ENCODE measurements around the gene CACNB4.

Gene CACNB4

DNA sequence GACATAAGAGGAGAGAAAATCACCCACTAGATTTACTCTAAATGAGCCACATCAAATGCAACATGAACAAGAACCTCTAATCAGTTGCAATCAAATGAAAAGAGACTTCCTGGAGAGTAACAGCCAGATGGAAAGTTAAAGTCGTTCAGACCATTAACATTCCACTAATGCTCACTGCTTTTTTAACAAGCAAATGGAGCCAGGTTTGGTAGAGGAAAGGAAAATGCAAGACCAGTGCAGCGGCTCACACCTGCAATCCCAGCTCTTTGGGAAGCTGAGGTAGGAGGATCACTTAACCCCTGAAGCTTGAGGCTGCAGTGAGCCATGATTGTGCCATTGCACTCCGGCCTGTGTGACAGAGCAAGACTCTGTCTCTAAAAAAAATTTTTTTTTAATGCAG, 48.5 kb downstream of the CACNB4 start:
- no peaks in the 10 kb centered on the region for H3K36me3 ChIP-seq (ENCODE audit: insufficient read depth, low read length)
- no peaks in the 10 kb centered on the region for H3K27me3 ChIP-seq (ENCODE audit: control insufficient read depth in 1 of 2, insufficient read depth in 2 of 2, low read length in 2 of 2)
- no peaks in the 10 kb centered on the region for H3K9me3 ChIP-seq (ENCODE audit: low read length)
- no peak overlapping the region for H3K27ac ChIP-seq (ENCODE audit: low read depth, low read length)
- no peak overlapping the region for H3K4me3 ChIP-seq (ENCODE audit: low read depth in 1 of 2, low read length in 2 of 2)
- H3K9ac ChIP-seq (ENCODE audit: low read length): no peak overlapping the region
- no peaks in the 10 kb centered on the region for H3K4me1 ChIP-seq (ENCODE audit: insufficient read depth, low read length)

DNA sequence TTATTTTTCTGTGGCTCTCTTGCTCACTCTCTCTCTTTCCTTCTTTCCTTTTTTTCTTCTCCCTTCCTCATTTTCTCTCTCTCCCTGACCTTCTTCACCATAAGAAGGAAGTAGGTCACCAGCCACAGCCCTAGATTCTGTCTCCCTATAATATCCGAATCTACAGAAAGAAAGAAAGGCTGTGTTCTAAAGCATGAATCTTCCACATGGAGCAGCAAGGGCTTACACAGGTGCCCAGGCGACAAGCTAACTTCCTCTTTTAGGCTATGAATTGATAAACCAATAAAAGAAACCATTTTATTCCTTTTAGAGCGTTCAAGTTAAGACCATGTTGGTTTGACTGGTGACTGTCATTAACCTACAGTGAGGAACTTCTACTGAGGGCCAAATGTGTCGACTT, 49.3 kb downstream of the CACNB4 start:
- Histone ChIP-seq H3K9me3 (ENCODE audit: low read length) (no peaks in the 10 kb centered on the region), H3K4me1 (ENCODE audit: insufficient read depth, low read length) (no peaks in the 10 kb centered on the region), H3K9ac (ENCODE audit: low read length) (no peak overlapping the region), H3K4me3 (ENCODE audit: low read depth in 1 of 2, low read length in 2 of 2) (no peak overlapping the region), H3K36me3 (ENCODE audit: insufficient read depth, low read length) (no peaks in the 10 kb centered on the region), H3K27ac (ENCODE audit: low read depth, low read length) (no peak overlapping the region), H3K27me3 (ENCODE audit: control insufficient read depth in 1 of 2, insufficient read depth in 2 of 2, low read length in 2 of 2) (no peaks in the 10 kb centered on the region)

DNA sequence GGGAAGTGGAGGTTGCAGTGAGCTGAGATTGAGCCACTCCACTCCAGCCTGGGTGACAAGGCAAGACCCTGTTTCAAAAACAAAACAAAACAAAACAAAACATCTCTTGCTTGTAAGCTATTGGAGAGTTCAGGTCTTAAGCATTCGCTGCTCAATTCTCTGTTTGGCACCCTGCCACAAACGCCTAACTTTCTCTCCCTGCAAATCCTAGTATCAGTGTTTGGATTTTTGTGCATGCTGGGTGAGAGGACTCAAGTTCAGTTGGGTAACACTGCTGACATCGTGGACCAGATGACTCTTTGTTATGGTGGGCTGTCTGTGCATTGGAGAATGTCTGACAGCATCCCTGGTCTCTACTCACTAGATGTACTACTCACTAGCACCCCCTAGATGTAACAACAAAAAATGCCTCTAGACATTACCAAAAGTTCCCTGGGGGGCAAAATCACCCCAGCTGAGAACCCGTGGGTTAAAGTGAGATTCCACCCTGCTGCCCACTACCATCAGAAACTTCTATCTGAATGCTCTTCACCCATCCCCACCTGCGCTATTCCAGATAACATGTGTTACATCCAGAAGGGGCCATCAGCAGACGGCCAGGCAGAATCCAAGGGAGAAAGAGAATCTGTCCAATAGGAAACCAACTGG, 50.9 kb downstream of the CACNB4 start:
- H3K4me3 ChIP-seq (ENCODE audit: low read depth in 1 of 2, low read length in 2 of 2): no peak overlapping the region
- H3K9ac ChIP-seq (ENCODE audit: low read length): no peak overlapping the region
- no peak overlapping the region for H3K27ac ChIP-seq (ENCODE audit: low read depth, low read length)
- no peaks in the 10 kb centered on the region for H3K4me1 ChIP-seq (ENCODE audit: insufficient read depth, low read length)
- no peaks in the 10 kb centered on the region for H3K9me3 ChIP-seq (ENCODE audit: low read length)
- no peaks in the 10 kb centered on the region for H3K36me3 ChIP-seq (ENCODE audit: insufficient read depth, low read length)
- no peaks in the 10 kb centered on the region for H3K27me3 ChIP-seq (ENCODE audit: control insufficient read depth in 1 of 2, insufficient read depth in 2 of 2, low read length in 2 of 2)

DNA sequence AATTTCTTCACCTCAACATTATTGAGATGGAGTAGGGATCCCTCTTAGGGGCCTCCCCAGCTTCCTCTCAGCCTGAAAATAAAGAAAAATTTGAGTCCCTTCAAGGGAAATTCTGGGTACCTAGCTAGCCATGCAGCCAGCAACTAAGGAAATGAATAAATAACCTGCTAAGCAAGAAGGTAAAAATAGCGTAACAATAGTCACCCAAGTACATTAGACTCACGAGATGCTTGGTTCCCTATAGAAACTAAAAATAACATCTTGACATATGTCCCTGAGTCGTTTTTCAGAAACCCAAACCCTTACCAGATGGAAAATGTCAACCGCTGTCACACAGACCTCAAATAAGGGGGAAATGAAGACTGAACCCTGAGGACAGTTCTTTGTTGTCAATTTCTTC, 51.9 kb downstream of the CACNB4 start:
- Histone ChIP-seq H3K36me3 (ENCODE audit: insufficient read depth, low read length) (no peaks in the 10 kb centered on the region), H3K4me3 (ENCODE audit: low read depth in 1 of 2, low read length in 2 of 2) (no peak overlapping the region), H3K9me3 (ENCODE audit: low read length) (no peaks in the 10 kb centered on the region), H3K9ac (ENCODE audit: low read length) (no peak overlapping the region), H3K27ac (ENCODE audit: low read depth, low read length) (no peak overlapping the region), H3K4me1 (ENCODE audit: insufficient read depth, low read length) (no peaks in the 10 kb centered on the region), H3K27me3 (ENCODE audit: control insufficient read depth in 1 of 2, insufficient read depth in 2 of 2, low read length in 2 of 2) (no peaks in the 10 kb centered on the region)

DNA sequence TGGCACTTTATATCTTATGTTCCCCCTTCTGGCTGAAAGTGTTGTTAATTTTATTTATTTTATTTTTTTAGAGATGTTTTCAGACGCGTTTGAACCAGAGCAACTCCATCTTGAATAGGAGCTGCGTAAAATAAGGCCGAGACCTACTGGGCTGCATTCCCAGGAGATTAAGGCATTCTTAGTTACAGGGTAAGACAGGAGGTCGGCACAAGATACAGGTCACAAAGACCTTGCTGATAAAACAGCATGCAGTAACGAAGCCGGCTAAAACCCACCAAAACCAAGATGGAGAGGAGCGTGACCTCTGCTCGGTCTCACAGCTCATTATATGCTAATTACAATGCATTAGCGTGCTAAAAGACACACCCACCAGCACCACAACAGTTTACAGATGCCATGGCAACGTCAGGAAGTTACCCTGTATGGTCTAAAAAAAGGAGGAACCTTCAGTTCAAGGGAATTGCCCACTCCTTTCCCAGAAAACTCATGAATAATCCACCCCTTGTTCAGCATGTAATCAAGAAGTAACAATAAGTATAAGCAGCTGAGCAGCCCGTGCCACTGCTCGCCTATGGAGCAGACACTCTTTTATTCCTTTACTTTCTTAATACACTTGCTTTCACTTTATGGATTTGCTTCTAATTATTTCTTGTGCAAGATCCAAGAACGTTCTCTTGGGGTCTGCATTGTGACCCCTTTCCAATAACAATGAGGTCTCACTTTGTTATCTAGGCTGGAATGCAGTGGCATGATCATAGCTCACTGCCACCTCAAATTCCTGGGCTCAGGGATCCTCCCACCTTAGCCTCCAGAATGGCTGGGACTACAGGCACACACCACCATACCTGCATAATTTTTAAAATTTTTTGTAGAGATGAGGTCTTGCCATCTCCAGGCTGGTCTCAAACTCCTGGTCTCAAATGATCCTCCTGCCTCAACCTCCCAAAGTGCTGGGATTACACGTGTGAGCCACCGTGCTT, 55.9 kb downstream of the CACNB4 start:
- H3K36me3 ChIP-seq (ENCODE audit: insufficient read depth, low read length): no peaks in the 10 kb centered on the region
- H3K4me1 ChIP-seq (ENCODE audit: insufficient read depth, low read length): peaks cover 9% of the 10 kb centered on the region
- no peaks in the 10 kb centered on the region for H3K9me3 ChIP-seq (ENCODE audit: low read length)
- no peak overlapping the region for H3K9ac ChIP-seq (ENCODE audit: low read length)
- no peak overlapping the region for H3K27ac ChIP-seq (ENCODE audit: low read depth, low read length)
- H3K4me3 ChIP-seq (ENCODE audit: low read depth in 1 of 2, low read length in 2 of 2): no peak overlapping the region
- no peaks in the 10 kb centered on the region for H3K27me3 ChIP-seq (ENCODE audit: control insufficient read depth in 1 of 2, insufficient read depth in 2 of 2, low read length in 2 of 2)

DNA sequence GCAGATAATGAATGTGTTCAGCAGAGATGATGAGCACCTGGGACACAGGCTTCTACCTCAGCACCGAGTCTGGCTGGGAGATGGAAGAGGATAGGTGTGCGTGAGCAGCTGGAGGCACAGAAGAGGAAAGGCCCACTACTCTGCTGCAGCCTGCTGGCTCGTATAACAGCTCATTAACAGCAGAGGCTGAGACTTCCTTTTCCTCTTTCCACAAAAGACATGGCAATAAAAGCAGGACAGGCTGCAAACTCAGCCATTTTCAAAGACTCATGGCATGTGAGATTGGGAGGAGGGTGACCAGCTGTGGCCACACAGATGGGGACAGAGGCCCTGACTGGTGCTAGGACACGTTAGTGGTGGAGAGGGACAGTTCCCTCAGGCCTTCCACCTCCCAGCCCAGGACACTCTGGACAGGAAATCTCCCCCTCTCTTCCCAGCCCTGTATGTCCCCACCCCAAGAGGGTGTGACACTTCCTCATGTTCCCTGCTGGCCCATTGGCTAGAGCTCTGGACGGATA, 60.3 kb downstream of the CACNB4 start:
- peak overlapping the region; percentile 32 for H3K27ac ChIP-seq (ENCODE audit: low read depth, low read length)

DNA sequence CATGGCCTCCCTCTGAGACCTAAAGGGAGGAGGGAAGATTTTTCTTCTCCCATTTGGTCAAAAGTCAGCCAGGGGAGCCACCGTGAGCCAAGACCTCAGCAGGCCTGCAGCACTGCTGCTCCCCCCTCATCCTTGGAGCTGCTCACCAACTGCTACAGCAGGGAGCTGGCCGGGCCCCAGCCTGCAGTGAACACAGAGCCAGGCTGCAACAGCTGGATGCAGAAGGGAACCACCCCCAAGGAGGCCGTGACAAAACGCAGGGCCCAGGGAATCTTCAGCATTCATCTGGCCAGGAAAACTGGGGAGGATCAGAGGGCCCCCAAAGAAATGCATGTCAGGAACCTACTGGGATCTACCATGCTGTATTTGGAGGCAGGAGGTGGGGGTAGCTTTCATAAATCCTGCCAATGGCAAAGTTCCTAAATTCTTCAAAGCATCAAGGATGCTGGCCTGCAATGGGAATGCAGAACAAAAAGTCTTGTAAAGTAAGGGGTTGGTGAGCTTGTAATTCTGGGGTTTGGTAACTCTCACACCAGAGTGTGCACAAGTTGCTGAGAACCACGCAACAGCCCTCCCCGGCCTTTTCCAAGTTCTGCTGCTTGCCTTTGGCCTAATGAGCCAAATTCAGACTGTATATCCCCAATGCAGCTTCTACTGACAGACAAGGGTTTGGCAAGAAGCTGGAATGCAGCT, 61.0 kb downstream of the CACNB4 start:
- H3K27me3 ChIP-seq (ENCODE audit: control insufficient read depth in 1 of 2, insufficient read depth in 2 of 2, low read length in 2 of 2): no peaks in the 10 kb centered on the region
- H3K36me3 ChIP-seq (ENCODE audit: insufficient read depth, low read length): no peaks in the 10 kb centered on the region
- no peak overlapping the region for H3K4me3 ChIP-seq (ENCODE audit: low read depth in 1 of 2, low read length in 2 of 2)
- no peaks in the 10 kb centered on the region for H3K9me3 ChIP-seq (ENCODE audit: low read length)
- H3K27ac ChIP-seq (ENCODE audit: low read depth, low read length): peak overlapping the region; percentile 42
- no peak overlapping the region for H3K9ac ChIP-seq (ENCODE audit: low read length)
- peaks cover 20% of the 10 kb centered on the region for H3K4me1 ChIP-seq (ENCODE audit: insufficient read depth, low read length)

More for the DNA sequence above, 60.3 kb downstream of the CACNB4 start:
- no peak overlapping the region for H3K9ac ChIP-seq (ENCODE audit: low read length)
- H3K4me1 ChIP-seq (ENCODE audit: insufficient read depth, low read length): peaks cover 20% of the 10 kb centered on the region
- H3K36me3 ChIP-seq (ENCODE audit: insufficient read depth, low read length): no peaks in the 10 kb centered on the region
- no peaks in the 10 kb centered on the region for H3K27me3 ChIP-seq (ENCODE audit: control insufficient read depth in 1 of 2, insufficient read depth in 2 of 2, low read length in 2 of 2)
- no peaks in the 10 kb centered on the region for H3K9me3 ChIP-seq (ENCODE audit: low read length)
- H3K4me3 ChIP-seq (ENCODE audit: low read depth in 1 of 2, low read length in 2 of 2): no peak overlapping the region

DNA sequence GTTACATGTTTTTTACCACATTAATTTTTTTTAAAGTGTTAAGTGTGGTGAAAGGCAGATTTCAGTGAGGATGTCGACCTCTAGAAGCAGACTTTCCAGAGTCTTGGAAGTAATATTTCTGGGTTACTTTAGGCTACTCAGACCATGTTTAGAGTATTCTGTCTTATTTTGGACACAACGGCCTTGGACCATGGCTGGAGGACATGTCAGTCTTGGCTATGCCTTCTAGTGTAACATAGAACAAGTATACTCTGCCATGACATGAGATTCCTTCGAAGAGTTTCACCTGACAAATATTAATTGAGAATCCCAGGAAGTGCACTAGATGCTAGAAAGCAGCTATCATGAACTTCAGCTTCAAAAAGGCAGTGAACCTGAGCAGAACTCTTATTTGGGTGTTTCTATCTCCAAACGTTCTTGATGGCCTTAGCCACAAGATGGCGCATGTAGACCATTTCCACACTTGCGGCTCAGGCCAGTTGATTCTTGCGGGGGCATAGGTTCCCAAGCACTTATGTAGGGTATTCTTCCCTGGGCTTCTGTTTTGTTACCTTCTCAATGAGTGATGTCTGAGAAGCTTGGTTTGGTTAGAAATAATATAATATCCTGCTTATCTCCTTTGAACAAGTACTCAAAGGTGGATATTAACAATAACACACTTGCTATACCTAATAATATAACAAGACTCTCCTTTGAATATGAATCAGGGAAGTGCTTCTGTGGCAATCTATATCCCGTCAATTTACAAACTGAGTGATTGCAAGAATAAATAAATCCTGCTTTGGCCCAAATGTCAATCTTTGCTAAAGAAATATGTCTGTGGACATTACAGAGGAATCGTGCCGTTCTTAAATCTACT, 62.0 kb downstream of the CACNB4 start:
- no peaks in the 10 kb centered on the region for H3K27me3 ChIP-seq (ENCODE audit: control insufficient read depth in 1 of 2, insufficient read depth in 2 of 2, low read length in 2 of 2)
- peaks cover 20% of the 10 kb centered on the region for H3K4me1 ChIP-seq (ENCODE audit: insufficient read depth, low read length)
- no peak overlapping the region for H3K9ac ChIP-seq (ENCODE audit: low read length)
- no peaks in the 10 kb centered on the region for H3K36me3 ChIP-seq (ENCODE audit: insufficient read depth, low read length)
- H3K9me3 ChIP-seq (ENCODE audit: low read length): no peaks in the 10 kb centered on the region
- no peak overlapping the region for H3K4me3 ChIP-seq (ENCODE audit: low read depth in 1 of 2, low read length in 2 of 2)
- peak overlapping the region; percentile 42 for H3K27ac ChIP-seq (ENCODE audit: low read depth, low read length)

DNA sequence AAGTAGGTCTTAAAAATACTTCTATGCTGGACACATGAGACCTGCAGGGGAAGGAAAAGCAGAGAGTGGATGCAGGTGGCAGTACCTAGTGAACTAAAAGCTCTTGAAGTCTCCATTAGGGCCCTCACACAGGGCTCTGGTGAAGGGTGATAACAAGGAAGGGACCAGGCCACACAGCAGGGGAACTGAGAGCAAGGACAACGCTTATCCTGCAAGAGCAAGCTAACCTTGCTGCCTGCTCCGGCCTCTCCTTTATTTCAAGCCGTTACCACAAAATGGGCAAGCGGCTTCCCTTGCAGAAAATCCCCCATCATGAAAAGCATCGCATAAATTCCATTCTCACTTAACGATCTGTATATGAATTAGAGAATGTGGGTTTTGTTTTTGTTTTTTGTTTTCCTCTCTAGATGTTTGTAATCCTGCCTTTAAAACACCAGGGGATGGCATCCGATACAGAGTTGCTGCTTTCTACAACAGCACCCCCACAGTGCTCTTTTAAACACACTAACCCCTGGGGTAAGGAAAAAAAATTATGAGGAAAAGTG, 64.5 kb downstream of the CACNB4 start:
- peaks cover 20% of the 10 kb centered on the region for H3K4me1 ChIP-seq (ENCODE audit: insufficient read depth, low read length)
- H3K27ac ChIP-seq (ENCODE audit: low read depth, low read length): no peak overlapping the region
- H3K36me3 ChIP-seq (ENCODE audit: insufficient read depth, low read length): no peaks in the 10 kb centered on the region

DNA sequence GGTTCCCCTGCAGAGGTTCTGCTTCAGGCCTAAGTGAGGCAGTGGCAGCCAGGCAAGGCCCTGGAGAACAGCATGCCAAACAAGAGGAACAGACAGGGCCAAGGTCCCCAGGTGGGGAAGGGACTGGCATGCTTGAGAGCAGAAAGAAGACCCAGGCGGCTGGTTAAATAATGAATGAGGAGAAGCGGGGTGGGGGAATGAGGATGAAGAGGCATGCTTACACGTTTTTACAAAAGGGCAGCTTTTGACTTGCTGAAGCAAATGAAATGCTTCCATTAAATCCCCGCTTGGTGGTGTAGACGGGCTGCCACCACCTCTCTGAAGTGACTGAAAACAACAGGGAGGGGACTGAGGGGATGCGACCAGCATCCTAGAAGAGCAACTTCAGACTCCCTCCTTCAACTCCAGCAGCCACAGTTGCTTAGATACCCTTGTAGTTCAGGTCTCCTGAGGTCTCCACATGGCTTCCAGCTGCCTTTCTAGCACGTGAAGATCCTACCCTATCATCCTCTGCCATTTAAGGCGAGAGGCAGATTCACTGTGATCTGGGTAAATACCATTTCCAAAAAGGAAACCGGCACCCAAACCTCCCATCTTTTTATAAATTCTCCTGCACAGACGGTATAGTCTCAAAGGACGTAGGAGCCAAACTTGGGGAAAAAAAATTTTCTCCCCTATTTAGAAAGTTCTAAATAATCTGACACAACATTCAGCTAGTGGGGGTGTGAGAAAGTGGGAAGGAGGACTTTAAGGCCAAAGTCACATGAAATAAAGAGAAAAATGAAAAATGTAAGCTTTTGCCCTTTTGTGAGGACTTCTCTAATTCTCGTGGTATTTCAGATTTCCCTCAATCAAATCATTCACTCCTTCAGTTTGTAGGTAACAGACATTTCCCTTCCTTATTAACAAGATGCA, 65.6 kb downstream of the CACNB4 start:
- Histone ChIP-seq H3K4me3 (ENCODE audit: low read depth in 1 of 2, low read length in 2 of 2) (no peak overlapping the region), H3K9ac (ENCODE audit: low read length) (no peak overlapping the region), H3K27ac (ENCODE audit: low read depth, low read length) (no peak overlapping the region), H3K36me3 (ENCODE audit: insufficient read depth, low read length) (no peaks in the 10 kb centered on the region), H3K27me3 (ENCODE audit: control insufficient read depth in 1 of 2, insufficient read depth in 2 of 2, low read length in 2 of 2) (no peaks in the 10 kb centered on the region), H3K4me1 (ENCODE audit: insufficient read depth, low read length) (peaks cover 14% of the 10 kb centered on the region), H3K9me3 (ENCODE audit: low read length) (no peaks in the 10 kb centered on the region)

More for the DNA sequence above, 64.5 kb downstream of the CACNB4 start:
- Histone ChIP-seq H3K27me3 (ENCODE audit: control insufficient read depth in 1 of 2, insufficient read depth in 2 of 2, low read length in 2 of 2) (no peaks in the 10 kb centered on the region), H3K4me3 (ENCODE audit: low read depth in 1 of 2, low read length in 2 of 2) (no peak overlapping the region), H3K9ac (ENCODE audit: low read length) (no peak overlapping the region), H3K9me3 (ENCODE audit: low read length) (no peaks in the 10 kb centered on the region)

Measured in muscle layer of colon (tissue), 2 donors.